MM.1S (cell line): Measurements from ENCODE around the gene GATA6.

Source experiments
- CTCF ChIP-seq: fragments of 300-600 bp; sonication (generic); IDR thresholded peaks from 2 replicates; pipeline ENCODE4 v1.5.1; 2016; ENCODE audit warnings: antibody characterized with exemption, low read length, mixed read lengths
- EZH2 ChIP-seq: fragments of 300-600 bp; sonication (generic); optimal IDR thresholded peaks from 2 replicates; pipeline ENCODE3; 2017; ENCODE audit warnings: low read depth, mild to moderate bottlenecking, antibody characterized with exemption, low read length, mixed read lengths
- EZH2phosphoT487 ChIP-seq: fragments of 300-600 bp; sonication (generic); IDR thresholded peaks from 2 replicates; pipeline ENCODE4 v1.6.1; 2018; ENCODE audit warnings: antibody characterized with exemption, low read length

DNA sequence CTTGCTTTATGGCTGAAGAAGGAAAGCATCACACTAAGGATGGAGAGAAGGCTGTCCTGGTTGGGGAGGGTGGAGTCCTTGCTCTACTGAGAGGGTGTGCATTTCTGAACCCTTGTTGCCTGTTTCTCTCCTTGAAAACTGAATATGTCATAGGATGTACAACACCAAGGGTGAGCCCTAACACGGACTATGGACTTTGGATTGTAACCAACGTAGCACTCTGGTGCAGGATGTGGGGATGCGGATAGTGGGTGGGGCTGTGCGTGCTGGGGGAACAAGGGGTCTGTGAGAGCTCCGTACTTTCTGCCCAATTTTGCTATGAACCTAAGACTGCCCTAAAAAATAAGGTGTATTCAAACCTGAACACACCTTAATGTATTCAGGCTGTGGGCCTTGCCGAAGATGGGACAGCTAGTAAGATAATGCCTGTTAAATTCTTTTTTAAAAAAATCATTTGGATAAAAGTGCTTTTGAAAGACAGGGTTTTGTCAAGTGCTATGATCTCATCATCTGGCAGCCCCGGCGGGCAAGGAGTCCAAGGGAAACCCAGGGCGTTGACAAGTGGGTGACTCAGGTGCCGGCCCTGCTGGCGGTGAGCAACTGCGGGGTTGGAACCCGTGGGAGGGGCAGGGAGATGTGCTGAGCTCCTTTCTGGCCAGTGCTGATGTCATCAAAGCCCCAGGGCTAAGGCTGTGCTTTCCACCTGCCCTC is 54.0 kb downstream of the GATA6 start:
- TF ChIP-seq CTCF, result no peak
- no peak for TF ChIP-seq EZH2
- no peak for TF ChIP-seq EZH2phosphoT487
